HepG2 (cell line): ENCODE data around the gene GZMH. TPM values are rescaled to one million over a fixed set of nuclear protein-coding genes. Genes with fewer than 3 reads are reported as not detected.
A peak's percentile ranks its signal among the peaks of the same experiment; 100 is the strongest.

ENCODE experiments used
- ATAC-seq: fragments of 200-7000 bp; cut with Tn5 transposase; 3 replicates; pipeline ENCODE4 v1.9.1; 2020; ENCODE audit warnings: mild to moderate bottlenecking, moderate library complexity
- BruUV-seq: library from RNA; stranded (reverse); fragments of 400-500 nt; replicated peaks from 2 replicates; lab custom pipeline; 2021; lab: Mats Ljungman, UMichigan
- CTCF ChIA-PET: fragments of 300-600 bp; formaldehyde crosslinking; extraction: SDS; loops from one replicate; lab custom pipeline; 2021; ENCODE audit warnings: low total read pairs, inconsistent platforms, low intra/inter-chr PET ratio; lab: Yijun Ruan, JAX
- POLR2A ChIA-PET: fragments of 350-600 bp; sonication (Branson Sonifier 250); formaldehyde crosslinking; loops from one replicate; lab custom pipeline; 2020; ENCODE audit warnings: antibody characterized with exemption, inconsistent platforms; lab: Yijun Ruan, JAX
- DNase-seq: peaks from one replicate; pipeline ENCODE4 v3.0.0-alpha.2; 2015; ENCODE audit warnings: low spot score
- FAIRE-seq: peaks from 3 replicates; lab custom pipeline; 2011; peaks lifted over from hg19 to GRCh38; lab: Jason Lieb, UNC
- H2AFZ ChIP-seq: one replicate; pipeline ENCODE4 v1.6.1; 2011; ENCODE audit warnings: low read length, inconsistent platforms
- H3K27ac ChIP-seq: fragments of 300-600 bp; 3 replicates; pipeline ENCODE4 v1.8.0; 2011; ENCODE audit warnings: mixed run types, mild to moderate bottlenecking, mixed read lengths, low read length, inconsistent platforms; ENCODE audit not compliant: insufficient read depth; ENCODE audit errors: extremely low read length
- H3K27me3 ChIP-seq, 2 experiments: fragments of 200-600 bp in 1 of 2; 2 replicates in 1 of 2; 3 replicates in 1 of 2; pipeline versions ENCODE4 v1.6.0 to v1.8.0; 2011; ENCODE audit warnings: low read length in 2 of 2, mild to moderate bottlenecking in 2 of 2, moderate library complexity in 2 of 2, inconsistent platforms in 1 of 2; ENCODE audit not compliant: insufficient read depth in 2 of 2, control insufficient read depth in 1 of 2
- H3K36me3 ChIP-seq, 2 experiments: fragments of 200-600 bp in 1 of 2; replicated peaks in 1 of 2; 2 replicates in 1 of 2; 3 replicates in 1 of 2; pipeline versions ENCODE4 v1.5.1 to v1.8.0; 2011; ENCODE audit warnings: low read length in 2 of 2, inconsistent platforms in 1 of 2; ENCODE audit not compliant: insufficient read depth in 2 of 2, control insufficient read depth in 1 of 2
- H3K4me1 ChIP-seq: 2 replicates; pipeline ENCODE4 v1.5.1; 2012; ENCODE audit warnings: low read length, inconsistent platforms; ENCODE audit not compliant: insufficient read depth
- H3K4me2 ChIP-seq: 2 replicates; pipeline ENCODE4 v1.6.0; 2011; ENCODE audit warnings: low read depth, low read length, inconsistent platforms
- H3K4me3 ChIP-seq, 3 experiments: fragments of 200-600 bp in 1 of 3; sonication (generic), shearing (Covaris generic) in 1 of 3; replicated peaks in 1 of 3; 2 replicates each; pipeline ENCODE4 v1.5.1; 2011 to 2016; ENCODE audit warnings: low read length in 3 of 3, inconsistent platforms in 2 of 3, low read depth in 2 of 3, mild to moderate bottlenecking in 2 of 3, control low read depth in 1 of 3, mixed read lengths in 1 of 3; ENCODE audit not compliant: insufficient read depth in 1 of 3
- H3K79me2 ChIP-seq: one replicate; pipeline ENCODE4 v1.6.1; 2011; ENCODE audit warnings: low read length, inconsistent platforms; ENCODE audit not compliant: insufficient read depth
- H3K9ac ChIP-seq: 2 replicates; pipeline ENCODE4 v1.6.0; 2011; ENCODE audit warnings: mild to moderate bottlenecking, low read depth, low read length, inconsistent platforms; ENCODE audit not compliant: insufficient read depth
- H3K9me3 ChIP-seq: 2 replicates; pipeline ENCODE4 v1.5.1; 2012; ENCODE audit warnings: mild to moderate bottlenecking, low read length
- H4K20me1 ChIP-seq: 2 replicates; pipeline ENCODE4 v1.6.0; 2011; ENCODE audit warnings: inconsistent platforms, mild to moderate bottlenecking, low read length, moderate library complexity; ENCODE audit not compliant: insufficient read depth
- ARHGAP35 ChIP-seq: sonication (generic); formaldehyde crosslinking; IDR thresholded peaks from 2 replicates; pipeline ENCODE4 v1.9.0; 2022; ENCODE audit warnings: mild to moderate bottlenecking, inconsistent platforms, moderate library complexity, missing genetic modification reagents, borderline replicate concordance
- CAMTA2 ChIP-seq: sonication (generic); formaldehyde crosslinking; IDR thresholded peaks from 2 replicates; pipeline ENCODE4 v1.4.0; 2020; ENCODE audit warnings: mild to moderate bottlenecking, missing genetic modification reagents, borderline replicate concordance
- CHD4 ChIP-seq: fragments of 200-600 bp; sonication (generic); IDR thresholded peaks from 2 replicates; pipeline ENCODE4 v1.7.0; 2017; ENCODE audit warnings: mild to moderate bottlenecking, low read length, borderline replicate concordance
- DNMT3B ChIP-seq: conservative IDR thresholded peaks from 2 replicates; pipeline ENCODE4 v1.6.1; 2016; ENCODE audit warnings: missing biosample characterization, control low read depth
- JUN ChIP-seq: sonication (generic); formaldehyde crosslinking; IDR thresholded peaks from 2 replicates; pipeline ENCODE4 v1.4.0; 2020; ENCODE audit warnings: mild to moderate bottlenecking, missing genetic modification reagents
- KDM5B ChIP-seq: sonication (generic); formaldehyde crosslinking; IDR thresholded peaks from 2 replicates; pipeline ENCODE4 v1.4.0; 2020; ENCODE audit warnings: missing genetic modification reagents, mild to moderate bottlenecking, borderline replicate concordance
- NFE2L1 ChIP-seq: sonication (generic); formaldehyde crosslinking; IDR thresholded peaks from 2 replicates; pipeline ENCODE4 v1.4.0; 2020; ENCODE audit warnings: missing genetic modification reagents, mild to moderate bottlenecking, borderline replicate concordance
- NKX3-1 ChIP-seq: sonication (generic); formaldehyde crosslinking; IDR thresholded peaks from 2 replicates; pipeline ENCODE4 v1.5.0; 2020; ENCODE audit warnings: missing genetic modification reagents
- RBAK ChIP-seq: sonication (generic); formaldehyde crosslinking; IDR thresholded peaks from 2 replicates; pipeline ENCODE4 v1.5.1; 2020; ENCODE audit warnings: mild to moderate bottlenecking, missing genetic modification reagents
- SOX6 ChIP-seq, 2 experiments: fragments of 450-650 bp in 1 of 2; sonication (generic) in 1 of 2; formaldehyde crosslinking in 1 of 2; IDR thresholded peaks; 2 replicates each; pipeline versions ENCODE4 v1.4.0 to v1.6.1; 2017 to 2020; ENCODE audit warnings: antibody characterized with exemption in 1 of 2, mild to moderate bottlenecking in 1 of 2, missing genetic modification reagents in 1 of 2
- SRF ChIP-seq: IDR thresholded peaks from 2 replicates; pipeline ENCODE4 v1.6.1; 2011; ENCODE audit warnings: mild to moderate bottlenecking, low read depth, low read length, moderate library complexity
- ZBTB7B ChIP-seq: sonication (generic); formaldehyde crosslinking; IDR thresholded peaks from 2 replicates; pipeline ENCODE4 v1.4.0; 2020; ENCODE audit warnings: missing genetic modification reagents
- ZNF776 ChIP-seq: sonication (generic); formaldehyde crosslinking; IDR thresholded peaks from 2 replicates; pipeline ENCODE4 v1.4.0; 2020; ENCODE audit warnings: mild to moderate bottlenecking, missing genetic modification reagents
- WGBS: methylation state at CpG from one replicate; pipeline ENCODE4 v1.1.6; 2017; ENCODE audit warnings: low lambda C conversion rate; 5-methylcytosine and 5-hydroxymethylcytosine counted together
- in situ Hi-C: cut with HindIII; loops from 2 replicates; pipeline ENCODE4 v1.10.0; 2017; ENCODE audit warnings: low pct_unique_long_range_greater_than_20kb; ENCODE audit not compliant: extremely low pct_ligation_motif_present
- intact Hi-C: fragments of 100-400 bp; cut with micrococcal nuclease; formaldehyde crosslinking; loops from one replicate; pipeline ENCODE4 v1.10.0; 2022; ENCODE audit not compliant: unreplicated experiment
- polyA plus RNA-seq, 8 experiments: library from polyadenylated mRNA; depleted of rRNA in 3 of 8; stranded (reverse) in 7 of 8; unstranded in 1 of 8; fragments of >200 nt; fragmentation: Illumina TruSeq in 4 of 8; extraction: Trizol in 4 of 8; gene quantifications; 2 replicates each; pipeline versions ENCODE4 v1.2.1 to v1.2.3, GENCODE V29; 2011 to 2016; ENCODE audit warnings: low read depth in 4 of 8, missing spikeins in 1 of 8, mixed read lengths in 1 of 8; ENCODE audit not compliant: insufficient read depth in 1 of 8
- total RNA-seq, 5 experiments: library from RNA; depleted of rRNA; stranded (reverse); fragments of >200 nt; fragmentation: Illumina TruSeq; extraction: Trizol; gene quantifications; 2 replicates each; pipeline ENCODE4 v1.2.3, GENCODE V29; 2016; ENCODE audit warnings: low read depth in 1 of 5
- TF ChIP-seq, protein P1 (sequence below): sonication (generic); formaldehyde crosslinking; IDR thresholded peaks from 2 replicates; pipeline ENCODE4 v1.4.0; 2020; ENCODE audit warnings: missing genetic modification reagents, borderline replicate concordance

Gene GZMH
- total and polyA plus RNA-seq, 2 of the 13 experiments (the other 11 are each of a cell fraction or from before 2014, with no cell fraction given) = 0.08 TPM; not detected in 1

DNA sequence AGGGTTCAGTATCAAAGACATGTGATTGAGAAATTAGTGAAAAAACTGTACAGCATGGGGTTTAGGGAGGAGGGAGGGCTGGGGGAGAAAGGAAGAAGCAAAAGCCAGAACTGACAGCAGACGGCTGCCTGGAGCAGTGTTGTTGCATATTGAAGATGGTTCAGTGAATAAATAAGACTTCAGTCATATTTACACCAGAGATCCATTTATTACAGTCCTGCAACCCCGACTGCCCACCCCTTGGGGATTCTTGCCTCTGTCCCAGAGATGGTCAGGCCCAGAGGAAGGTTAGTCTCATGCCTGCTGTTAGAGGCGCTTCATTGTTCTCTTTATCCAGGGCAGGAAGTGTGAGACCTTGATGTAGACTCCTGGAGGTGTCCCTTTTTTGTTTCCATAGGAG, 3.2 kb downstream of the GZMH start:
- intact Hi-C loops (no loop called here), in situ Hi-C loops (no loop called here)
- Histone ChIP-seq H3K79me2 (no peaks in the 10 kb centered on the region), H3K27ac (no peak overlapping the region), H4K20me1 (no peaks in the 10 kb centered on the region), H3K27me3 (no peaks in the 10 kb centered on the region; a peak in 1 of 5 replicates), H3K4me2 (no peak overlapping the region), H3K4me1 (peaks cover 7% of the 10 kb centered on the region; the same call in 1 of the 2 replicates), H3K9ac (no peak overlapping the region), H3K4me3 (no peak overlapping the region), H2AFZ (no peak overlapping the region), H3K36me3 (no peaks in the 10 kb centered on the region), H3K9me3 (no peaks in the 10 kb centered on the region)
- under 1% methylated on average over 3 of the region's 3 CpGs for WGBS
- DNase-seq (no peak), ATAC-seq (no peak; the same call in 2 of the 3 replicates), FAIRE-seq (no peak)
- BruUV-seq = no TSS peak
- no peak for TF ChIP-seq ZBTB7B (CRISPR knock-in tag)
- TF ChIP-seq ARHGAP35 (CRISPR knock-in tag) = no peak
- no peak for TF ChIP-seq ZNF776 (CRISPR knock-in tag)
- ChIA-PET POLR2A (no interaction called here), CTCF (no interaction called here)

DNA sequence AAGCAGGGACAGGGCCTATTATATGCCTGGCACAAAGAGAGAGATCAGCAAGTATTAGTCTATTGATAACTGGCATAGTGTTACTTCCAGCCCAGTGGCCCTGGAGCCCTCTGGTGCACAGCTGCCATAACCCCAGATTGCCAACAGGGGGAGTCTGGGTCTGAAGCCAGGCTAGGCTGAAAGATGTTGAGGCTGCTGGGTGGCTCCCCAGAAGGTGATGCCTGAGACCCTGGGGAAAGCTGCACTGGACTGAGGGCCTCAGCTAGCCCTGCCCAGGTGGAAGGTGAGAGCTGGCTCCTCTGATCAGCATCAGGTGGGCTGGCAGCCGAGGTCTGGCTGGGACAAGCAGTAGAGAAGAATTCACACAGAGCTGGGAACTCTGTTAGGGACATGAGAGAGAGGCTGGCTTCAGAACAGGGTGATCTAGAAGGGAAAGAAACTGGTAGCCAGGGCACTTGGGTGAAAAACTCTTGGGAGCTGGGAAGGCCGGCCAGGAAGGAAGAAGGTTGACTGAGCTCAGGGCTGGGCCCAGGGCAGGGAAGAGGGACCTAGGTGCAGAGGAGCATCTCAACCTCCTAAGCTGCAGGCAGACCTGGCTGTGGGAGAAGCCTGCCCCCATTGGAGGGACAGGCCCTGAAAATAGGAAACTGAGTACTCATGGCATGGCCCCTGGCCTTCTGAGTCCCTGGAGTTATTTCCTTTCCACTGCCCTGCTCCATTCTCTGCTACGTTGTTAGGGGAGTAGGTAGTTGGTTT, 3.9 kb downstream of the GZMH start:
- CTCF ChIA-PET = interaction anchor here (0.8 to 1.9 kb wide), 2 partner anchors 73 to 124 kb away, joined by 4 to 8 read pairs; no protein-coding TSS in a partner anchor
- in situ Hi-C loops (no loop called here), intact Hi-C loops (loop anchor here (1.0 kb wide), 1 partner anchor 124 kb away; no protein-coding TSS in a partner anchor)
- H3K27ac ChIP-seq = no peak overlapping the region
- BruUV-seq = no TSS peak
- POLR2A ChIA-PET = no interaction called here
- no peak overlapping the region for H3K4me3 ChIP-seq
- H3K36me3 ChIP-seq = no peaks in the 10 kb centered on the region
- H3K4me2 ChIP-seq = no peak overlapping the region
- H4K20me1 ChIP-seq = no peaks in the 10 kb centered on the region
- H3K9me3 ChIP-seq = no peaks in the 10 kb centered on the region
- FAIRE-seq = peak; percentile 70
- peak; percentile 54 for DNase-seq
- ATAC-seq = peak; percentile 93
- no peak overlapping the region for H3K9ac ChIP-seq
- no peaks in the 10 kb centered on the region for H3K79me2 ChIP-seq
- H3K4me1 ChIP-seq = peaks cover 7% of the 10 kb centered on the region; the same call in 1 of the 2 replicates
- WGBS = 8% methylated on average over 3 of the region's 3 CpGs
- H3K27me3 ChIP-seq = no peaks in the 10 kb centered on the region; a peak in 1 of 5 replicates
- H2AFZ ChIP-seq = no peak overlapping the region
- no peak for TF ChIP-seq JUN (CRISPR knock-in tag)
- TF ChIP-seq SRF = no peak
- TF ChIP-seq, protein P1, sequence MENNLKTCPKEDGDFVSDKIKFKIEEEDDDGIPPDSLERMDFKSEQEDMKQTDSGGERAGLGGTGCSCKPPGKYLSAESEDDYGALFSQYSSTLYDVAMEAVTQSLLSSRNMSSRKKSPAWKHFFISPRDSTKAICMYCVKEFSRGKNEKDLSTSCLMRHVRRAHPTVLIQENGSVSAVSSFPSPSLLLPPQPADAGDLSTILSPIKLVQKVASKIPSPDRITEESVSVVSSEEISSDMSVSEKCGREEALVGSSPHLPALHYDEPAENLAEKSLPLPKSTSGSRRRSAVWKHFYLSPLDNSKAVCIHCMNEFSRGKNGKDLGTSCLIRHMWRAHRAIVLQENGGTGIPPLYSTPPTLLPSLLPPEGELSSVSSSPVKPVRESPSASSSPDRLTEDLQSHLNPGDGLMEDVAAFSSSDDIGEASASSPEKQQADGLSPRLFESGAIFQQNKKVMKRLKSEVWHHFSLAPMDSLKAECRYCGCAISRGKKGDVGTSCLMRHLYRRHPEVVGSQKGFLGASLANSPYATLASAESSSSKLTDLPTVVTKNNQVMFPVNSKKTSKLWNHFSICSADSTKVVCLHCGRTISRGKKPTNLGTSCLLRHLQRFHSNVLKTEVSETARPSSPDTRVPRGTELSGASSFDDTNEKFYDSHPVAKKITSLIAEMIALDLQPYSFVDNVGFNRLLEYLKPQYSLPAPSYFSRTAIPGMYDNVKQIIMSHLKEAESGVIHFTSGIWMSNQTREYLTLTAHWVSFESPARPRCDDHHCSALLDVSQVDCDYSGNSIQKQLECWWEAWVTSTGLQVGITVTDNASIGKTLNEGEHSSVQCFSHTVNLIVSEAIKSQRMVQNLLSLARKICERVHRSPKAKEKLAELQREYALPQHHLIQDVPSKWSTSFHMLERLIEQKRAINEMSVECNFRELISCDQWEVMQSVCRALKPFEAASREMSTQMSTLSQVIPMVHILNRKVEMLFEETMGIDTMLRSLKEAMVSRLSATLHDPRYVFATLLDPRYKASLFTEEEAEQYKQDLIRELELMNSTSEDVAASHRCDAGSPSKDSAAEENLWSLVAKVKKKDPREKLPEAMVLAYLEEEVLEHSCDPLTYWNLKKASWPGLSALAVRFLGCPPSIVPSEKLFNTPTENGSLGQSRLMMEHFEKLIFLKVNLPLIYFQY (CRISPR knock-in tag) = no peak
- TF ChIP-seq NFE2L1 (CRISPR knock-in tag) = no peak
- TF ChIP-seq RBAK = no peak
- TF ChIP-seq SOX6 (IDR thresholded peaks at IDR 0.05) = no peak
- TF ChIP-seq SOX6 (CRISPR knock-in tag; IDR thresholded peaks at IDR 0.05) = no peak
- no peak for TF ChIP-seq NKX3-1 (CRISPR knock-in tag)
- no peak for TF ChIP-seq KDM5B
- TF ChIP-seq CHD4 = no peak
- TF ChIP-seq CAMTA2 (CRISPR knock-in tag) = no peak
- TF ChIP-seq DNMT3B (CRISPR knock-in tag) = no peak
